Activated CD8-positive, alpha-beta T cell treated with anti-CD3 and anti-CD28 coated beads, Interleukin-2, amount 10 ng/mL, durations not matched to agents 7 days and 5 days (primary cell): ENCODE measurements around the gene VTI1B. TPM values are rescaled to one million over a fixed set of nuclear protein-coding genes. Genes with fewer than 3 reads are reported as not detected.

Source experiments
- ATAC-seq: fragments of 150-1000 bp; cut with Tn5 transposase; one replicate; pipeline ENCODE4 v1.10.0; 2021; ENCODE audit warnings: moderate library complexity
- CTCF ChIA-PET: fragments of 350-600 bp; sonication (Branson Sonifier 250); formaldehyde crosslinking; loops from one replicate; lab custom pipeline; 2021; ENCODE audit warnings: antibody characterized with exemption; lab: Charles Lee
- POLR2A ChIA-PET: fragments of 350-600 bp; sonication (Branson Sonifier 250); formaldehyde crosslinking; loops from one replicate; lab custom pipeline; 2021; ENCODE audit warnings: antibody characterized with exemption; lab: Charles Lee
- DNase-seq: peaks from one replicate; pipeline ENCODE4 v3.0.0-alpha.2; 2020
- H3K27ac Mint-ChIP-seq: one replicate; pipeline ENCODE4 v1.8.0; 2021; ENCODE audit warnings: mild to moderate bottlenecking, mixed read lengths
- H3K27me3 Mint-ChIP-seq: one replicate; pipeline ENCODE4 v1.8.0; 2021; ENCODE audit warnings: low read depth, mixed read lengths
- H3K36me3 Mint-ChIP-seq: one replicate; pipeline ENCODE4 v1.8.0; 2021; ENCODE audit warnings: low read depth, mixed read lengths
- H3K4me1 Mint-ChIP-seq: one replicate; pipeline ENCODE4 v1.8.0; 2021; ENCODE audit warnings: low read depth, mixed read lengths
- H3K4me3 Mint-ChIP-seq: one replicate; pipeline ENCODE4 v1.8.0; 2021; ENCODE audit warnings: mild to moderate bottlenecking, mixed read lengths
- H3K9me3 Mint-ChIP-seq: one replicate; pipeline ENCODE4 v1.8.0; 2022; ENCODE audit warnings: mixed read lengths; ENCODE audit not compliant: insufficient read depth
- total RNA-seq, 2 experiments: library from RNA; stranded (reverse); gene quantifications; one replicate each; pipeline ENCODE4 v1.2.3, GENCODE V29; 2021

Gene VTI1B
- total RNA-seq, 2 experiments from 2014 or later: 69.6 to 70.6 TPM

- Mint-ChIP-seq H3K36me3 (peaks cover 69% of the 10 kb centered on the region), H3K27ac (peak overlapping the region; percentile 63), H3K4me1 (peaks cover 42% of the 10 kb centered on the region), H3K9me3 (no peaks in the 10 kb centered on the region), H3K27me3 (no peaks in the 10 kb centered on the region), H3K4me3 (no peak overlapping the region)
- DNase-seq (peak; percentile 54), ATAC-seq (peak; percentile 94)
- ChIA-PET POLR2A (interaction anchor here (2.4 kb wide), 1 partner anchor 15 kb away, joined by 12 read pairs; the partner anchor contains the start of gene RDH11), CTCF (interaction anchor here (0.9 to 3.2 kb wide), 4 partner anchors 12 to 61 kb away, joined by 3 to 19 read pairs (median 6); partner anchors contain the start of gene RDH12)
Measured at GRCh38 chr14:67680121-67680602, 5.7 kb upstream of the VTI1B start.

DNA sequence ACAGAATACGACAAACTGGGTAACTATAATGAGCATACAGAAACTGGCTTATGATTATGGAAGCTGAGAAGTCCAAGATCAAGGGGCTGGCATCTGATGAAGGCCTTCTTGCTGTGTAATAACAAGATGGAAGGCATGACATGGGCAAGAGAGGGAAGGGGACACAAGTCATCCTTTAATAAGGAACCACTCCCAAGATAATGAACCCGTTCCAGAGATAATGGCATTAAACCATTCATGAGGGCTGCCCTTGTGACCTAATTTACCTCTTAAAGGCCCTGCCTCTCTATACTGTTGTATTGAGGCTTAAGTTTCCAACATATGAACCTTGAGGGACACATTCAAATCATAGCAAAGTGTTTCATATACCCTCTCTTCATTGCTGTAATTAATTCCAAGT is 4.6 kb upstream of the VTI1B start:
- CTCF ChIA-PET: interaction anchor here (0.7 to 3.2 kb wide), 3 partner anchors 13 to 60 kb away, joined by 3 to 19 read pairs (median 9); no protein-coding TSS in a partner anchor
- Mint-ChIP-seq H3K4me1 (peaks cover 42% of the 10 kb centered on the region), H3K27me3 (no peaks in the 10 kb centered on the region), H3K27ac (no peak overlapping the region), H3K36me3 (peaks cover 62% of the 10 kb centered on the region), H3K4me3 (no peak overlapping the region), H3K9me3 (no peaks in the 10 kb centered on the region)
- POLR2A ChIA-PET: interaction anchor here (2.4 kb wide), 1 partner anchor 16 kb away, joined by 12 read pairs; the partner anchor contains the start of gene RDH11
- no peak for ATAC-seq
- DNase-seq: no peak

DNA sequence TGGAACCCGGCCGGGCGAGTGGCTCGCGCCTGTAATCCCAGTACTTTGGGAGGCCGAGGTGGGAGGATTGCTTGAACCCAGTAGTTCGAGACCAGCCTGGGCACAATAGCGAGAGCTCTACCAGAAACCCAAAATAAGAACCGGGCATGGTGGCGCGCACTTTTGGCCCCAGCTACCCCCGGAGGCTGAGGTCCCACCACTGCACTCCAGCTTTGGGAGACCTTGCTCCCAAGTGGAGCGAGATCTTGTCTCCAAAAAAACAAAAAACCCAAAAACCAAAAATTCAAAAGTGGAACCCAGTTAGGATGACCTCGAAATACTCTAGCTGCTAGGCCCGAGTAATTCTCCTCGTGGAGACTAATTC is 769 bp upstream of the VTI1B start:
- Mint-ChIP-seq H3K27ac (peak overlapping the region; percentile 86), H3K4me1 (peaks cover 42% of the 10 kb centered on the region), H3K9me3 (no peaks in the 10 kb centered on the region), H3K4me3 (peak overlapping the region; percentile 83), H3K27me3 (no peaks in the 10 kb centered on the region), H3K36me3 (peaks cover 32% of the 10 kb centered on the region)
- ChIA-PET POLR2A (interaction anchor here (1.0 to 1.2 kb wide), 3 partner anchors 17 to 29 kb away, joined by 4 to 5 read pairs (median 4); partner anchors contain the start of gene RDH11), CTCF (interaction anchor here (0.9 to 4.1 kb wide), 7 partner anchors 8 to 104 kb away, joined by 3 to 28 read pairs (median 5); partner anchors contain the start of gene RDH11)
- ATAC-seq: no peak
- DNase-seq: no peak

DNA sequence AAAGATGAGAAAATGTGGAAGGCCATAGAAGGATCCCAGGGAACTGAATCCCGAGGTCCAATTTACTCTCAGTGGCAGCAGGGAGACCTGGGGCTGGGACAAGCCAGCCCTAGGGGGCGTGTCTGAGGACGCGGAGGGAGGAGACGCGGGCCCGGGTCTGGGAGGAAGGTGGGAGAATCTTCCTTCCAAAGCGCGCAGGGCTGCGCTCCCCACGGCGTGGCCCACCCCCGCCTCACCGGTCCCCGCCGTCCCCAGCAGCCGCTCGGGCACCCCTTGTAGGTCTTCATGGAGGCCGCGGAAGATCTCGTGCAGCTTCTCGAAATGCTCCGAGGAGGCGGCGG is 323 bp downstream of the VTI1B start:
- peak; percentile 72 for ATAC-seq
- H3K27ac Mint-ChIP-seq: peak overlapping the region; percentile 87
- peak overlapping the region; percentile 83 for H3K4me3 Mint-ChIP-seq
- POLR2A ChIA-PET: interaction anchor here (0.7 to 1.2 kb wide), 3 partner anchors 18 to 52 kb away, joined by 3 to 4 read pairs (median 3); no protein-coding TSS in a partner anchor
- peaks cover 29% of the 10 kb centered on the region for H3K36me3 Mint-ChIP-seq
- CTCF ChIA-PET: interaction anchor here (0.6 to 2.9 kb wide), 11 partner anchors 8 to 103 kb away, joined by 3 to 28 read pairs (median 4); partner anchors contain the start of genes PIGH and RDH11
- DNase-seq: peak; percentile 56
- peaks cover 34% of the 10 kb centered on the region for H3K4me1 Mint-ChIP-seq
- H3K9me3 Mint-ChIP-seq: no peaks in the 10 kb centered on the region
- no peaks in the 10 kb centered on the region for H3K27me3 Mint-ChIP-seq

- ChIA-PET CTCF (interaction anchor here (1.2 to 2.9 kb wide), 9 partner anchors 9 to 73 kb away, joined by 3 to 28 read pairs (median 5); partner anchors contain the start of genes PIGH and RDH11), POLR2A (interaction anchor here (1.2 kb wide), 1 partner anchor 31 kb away, joined by 3 read pairs; no protein-coding TSS in a partner anchor)
- peaks cover 34% of the 10 kb centered on the region for H3K4me1 Mint-ChIP-seq
- H3K27me3 Mint-ChIP-seq: no peaks in the 10 kb centered on the region
- ATAC-seq (no peak), DNase-seq (no peak)
- H3K9me3 Mint-ChIP-seq: no peaks in the 10 kb centered on the region
- H3K4me3 Mint-ChIP-seq: peak overlapping the region; percentile 83
- peak overlapping the region; percentile 87 for H3K27ac Mint-ChIP-seq
- H3K36me3 Mint-ChIP-seq: peaks cover 25% of the 10 kb centered on the region
Measured at GRCh38 chr14:67673451-67673850, 981 bp downstream of the VTI1B start.

- CTCF ChIA-PET: interaction anchor here (0.7 to 7.7 kb wide), 11 partner anchors 35 to 309 kb away, joined by 3 to 143 read pairs (median 6); partner anchors contain the start of genes ARG2, ATP6V1D, EIF2S1 and PIGH
- no peak for DNase-seq
- Mint-ChIP-seq H3K4me1 (peaks cover 39% of the 10 kb centered on the region), H3K27me3 (no peaks in the 10 kb centered on the region), H3K9me3 (no peaks in the 10 kb centered on the region), H3K4me3 (no peak overlapping the region), H3K27ac (no peak overlapping the region), H3K36me3 (no peaks in the 10 kb centered on the region)
- POLR2A ChIA-PET: interaction anchor here (0.8 kb wide), 1 partner anchor 27 kb away, joined by 3 read pairs; the partner anchor contains the start of gene RDH11
- ATAC-seq: no peak
Measured at GRCh38 chr14:67668559-67668958, 5.9 kb downstream of the VTI1B start.

- Mint-ChIP-seq H3K4me1 (peaks cover 33% of the 10 kb centered on the region), H3K9me3 (no peaks in the 10 kb centered on the region), H3K27ac (peak overlapping the region; percentile 28), H3K4me3 (no peak overlapping the region), H3K36me3 (peaks cover 4% of the 10 kb centered on the region), H3K27me3 (no peaks in the 10 kb centered on the region)
- POLR2A ChIA-PET: no interaction called here
- CTCF ChIA-PET: interaction anchor here (0.6 to 7.7 kb wide), 25 partner anchors 10 to 240 kb away, joined by 3 to 143 read pairs (median 5); partner anchors contain the start of genes ARG2, PIGH, RDH11 and RDH12
- DNase-seq: peak; percentile 55
- ATAC-seq: peak; percentile 85
Measured at GRCh38 chr14:67666750-67667449, 7.5 kb downstream of the VTI1B start.

- Mint-ChIP-seq H3K27me3 (no peaks in the 10 kb centered on the region), H3K9me3 (no peaks in the 10 kb centered on the region), H3K27ac (peak overlapping the region; percentile 11), H3K4me3 (no peak overlapping the region), H3K36me3 (peaks cover 4% of the 10 kb centered on the region), H3K4me1 (peaks cover 30% of the 10 kb centered on the region)
- POLR2A ChIA-PET: no interaction called here
- no peak for ATAC-seq
- no peak for DNase-seq
- CTCF ChIA-PET: interaction anchor here (0.7 to 7.7 kb wide), 13 partner anchors 10 to 306 kb away, joined by 3 to 143 read pairs (median 7); partner anchors contain the start of genes ARG2, ATP6V1D, EIF2S1 and PIGH
Measured at GRCh38 chr14:67665868-67666267, 8.6 kb downstream of the VTI1B start.

DNA sequence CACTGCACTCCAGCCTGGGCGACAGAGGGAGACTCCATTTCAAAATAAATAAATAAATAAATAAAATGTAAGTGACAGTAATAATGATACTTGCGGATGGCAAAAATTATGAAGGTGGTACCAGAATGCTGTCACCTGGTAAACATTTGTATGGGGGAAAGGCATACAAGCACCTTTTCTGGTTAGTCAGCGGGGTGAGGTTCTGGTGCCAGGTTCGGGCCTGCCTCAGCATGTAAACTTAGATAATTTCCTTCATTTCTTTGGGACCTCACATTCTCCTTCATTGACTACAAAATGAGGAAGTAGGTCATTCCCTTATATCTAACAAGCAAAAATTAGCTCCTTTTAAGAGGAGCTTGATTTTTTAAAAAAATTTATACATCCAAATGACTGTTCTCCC is 10.8 kb downstream of the VTI1B start:
- ChIA-PET POLR2A (no interaction called here), CTCF (interaction anchor here (1.0 to 7.7 kb wide), 8 partner anchors 9 to 236 kb away, joined by 3 to 143 read pairs (median 4); partner anchors contain the start of gene ARG2)
- Mint-ChIP-seq H3K9me3 (no peaks in the 10 kb centered on the region), H3K36me3 (peaks cover 7% of the 10 kb centered on the region), H3K4me3 (no peak overlapping the region), H3K4me1 (peaks cover 29% of the 10 kb centered on the region), H3K27ac (no peak overlapping the region), H3K27me3 (no peaks in the 10 kb centered on the region)
- no peak for DNase-seq
- no peak for ATAC-seq

GRCh38 chr14:67653651-67654280 is 20.7 kb downstream of the VTI1B start:
- Mint-ChIP-seq H3K4me3 (no peak overlapping the region), H3K27ac (no peak overlapping the region), H3K27me3 (no peaks in the 10 kb centered on the region), H3K4me1 (no peaks in the 10 kb centered on the region), H3K9me3 (no peaks in the 10 kb centered on the region), H3K36me3 (peaks cover 43% of the 10 kb centered on the region)
- ATAC-seq (no peak), DNase-seq (no peak)
- POLR2A ChIA-PET: no interaction called here
- CTCF ChIA-PET: interaction anchor here (0.7 to 2.0 kb wide), 8 partner anchors 10 to 226 kb away, joined by 3 to 11 read pairs (median 4); partner anchors contain the start of genes ARG2 and PIGH

- ChIA-PET POLR2A (interaction anchor here (0.6 kb wide), 1 partner anchor 164 kb away, joined by 3 read pairs; the partner anchor contains the start of gene ZFYVE26), CTCF (interaction anchor here (1.2 to 2.5 kb wide), 4 partner anchors 10 to 186 kb away, joined by 3 to 9 read pairs (median 4); partner anchors contain the start of gene VTI1B)
- H3K36me3 Mint-ChIP-seq: peaks cover 35% of the 10 kb centered on the region
- DNase-seq: no peak
- no peak for ATAC-seq
- no peaks in the 10 kb centered on the region for H3K4me1 Mint-ChIP-seq
- no peaks in the 10 kb centered on the region for H3K9me3 Mint-ChIP-seq
- H3K27ac Mint-ChIP-seq: no peak overlapping the region
- no peaks in the 10 kb centered on the region for H3K27me3 Mint-ChIP-seq
- H3K4me3 Mint-ChIP-seq: no peak overlapping the region
Measured at GRCh38 chr14:67652189-67652588, 22.2 kb downstream of the VTI1B start.
